DND-41 (cell line): Measurements from ENCODE around the gene TMIGD1.

Source experiments
- ATAC-seq: fragments of 200-7000 bp; cut with Tn5 transposase; 3 replicates; pipeline ENCODE4 v1.9.1; 2021; ENCODE audit warnings: low read depth; ENCODE audit not compliant: insufficient read depth
- DNase-seq: peaks from one replicate; pipeline ENCODE4 v3.0.0-alpha.2; 2020
- H2AFZ ChIP-seq: 2 replicates; pipeline ENCODE4 v1.6.0; 2012; ENCODE audit warnings: low read depth, low read length
- H3K27ac ChIP-seq: 2 replicates; pipeline ENCODE4 v1.5.1; 2012; ENCODE audit warnings: low read length, inconsistent platforms
- H3K27me3 ChIP-seq: fragments of 200-600 bp; sonication (generic); 2 replicates; pipeline ENCODE4 v1.6.0; 2012; ENCODE audit warnings: low read length, mild to moderate bottlenecking, inconsistent platforms; ENCODE audit not compliant: insufficient read depth, poor library complexity
- H3K36me3 ChIP-seq: 2 replicates; pipeline ENCODE4 v1.5.1; 2012; ENCODE audit warnings: low read length, inconsistent platforms; ENCODE audit not compliant: insufficient read depth
- H3K4me1 ChIP-seq: 2 replicates; pipeline ENCODE4 v1.5.1; 2012; ENCODE audit warnings: mild to moderate bottlenecking, low read length; ENCODE audit not compliant: insufficient read depth
- H3K4me2 ChIP-seq: 2 replicates; pipeline ENCODE4 v1.6.0; 2012; ENCODE audit warnings: mild to moderate bottlenecking, moderate library complexity, low read length, inconsistent platforms; ENCODE audit not compliant: insufficient read depth
- H3K4me3 ChIP-seq, 2 experiments: fragments of 200-600 bp in 1 of 2; shearing (Covaris generic) in 1 of 2; 2 replicates each; pipeline ENCODE4 v1.5.1; 2012 to 2016; ENCODE audit warnings: inconsistent platforms in 2 of 2, low read length in 2 of 2, mild to moderate bottlenecking in 2 of 2, low read depth in 1 of 2, moderate library complexity in 1 of 2
- H3K79me2 ChIP-seq: 2 replicates; pipeline ENCODE4 v1.6.0; 2012; ENCODE audit warnings: low read length, inconsistent platforms; ENCODE audit not compliant: insufficient read depth
- H3K9ac ChIP-seq: 2 replicates; pipeline ENCODE4 v1.6.0; 2012; ENCODE audit warnings: low read depth, mild to moderate bottlenecking, inconsistent platforms, low read length, moderate library complexity
- H3K9me3 ChIP-seq: 2 replicates; pipeline ENCODE4 v1.5.1; 2012; ENCODE audit warnings: low read length, moderate library complexity, mild to moderate bottlenecking, inconsistent platforms; ENCODE audit not compliant: insufficient read depth, severe bottlenecking
- H4K20me1 ChIP-seq: 2 replicates; pipeline ENCODE4 v1.6.0; 2012; ENCODE audit warnings: low read length; ENCODE audit not compliant: insufficient read depth
- CTCF ChIP-seq: IDR thresholded peaks from 2 replicates; pipeline ENCODE4 v1.5.1; 2012; ENCODE audit warnings: borderline replicate concordance, low read length, moderate library complexity, mild to moderate bottlenecking; ENCODE audit not compliant: poor library complexity, severe bottlenecking; ENCODE audit errors: extremely low read depth
- EZH2 ChIP-seq: IDR thresholded peaks from 3 replicates; pipeline ENCODE4 v1.6.1; 2012; ENCODE audit warnings: borderline replicate concordance, low read depth, mild to moderate bottlenecking, moderate library complexity, low read length, inconsistent platforms; ENCODE audit not compliant: severe bottlenecking

The TMIGD1 gene

DNA sequence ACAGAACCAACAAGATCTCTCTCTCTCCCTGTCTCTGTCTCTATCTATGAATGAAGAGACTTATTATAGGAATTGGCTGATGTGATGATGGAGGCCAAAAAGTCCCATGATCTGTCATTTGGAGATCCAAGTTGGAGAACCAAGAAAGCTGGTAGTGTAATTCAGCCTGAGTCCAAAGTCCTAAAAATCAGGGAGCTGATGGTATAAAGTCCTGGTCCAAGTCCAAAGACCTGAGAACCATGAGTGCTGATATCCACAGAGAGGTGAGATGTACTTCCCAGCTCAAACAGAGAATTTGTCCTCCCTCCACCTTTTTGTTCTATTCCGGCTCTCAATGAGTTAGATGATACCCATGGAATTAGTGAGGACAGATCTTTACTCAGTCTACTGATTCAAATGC lies 15.4 kb upstream of the TMIGD1 start:
- Histone ChIP-seq H3K4me3 (no peak overlapping the region), H3K9ac (no peak overlapping the region), H3K27me3 (peaks cover 3% of the 10 kb centered on the region), H3K9me3 (no peaks in the 10 kb centered on the region), H3K36me3 (no peaks in the 10 kb centered on the region), H3K4me2 (no peak overlapping the region), H3K4me1 (no peaks in the 10 kb centered on the region), H4K20me1 (no peaks in the 10 kb centered on the region), H3K27ac (no peak overlapping the region), H3K79me2 (no peaks in the 10 kb centered on the region), H2AFZ (no peak overlapping the region)
- DNase-seq (no peak), ATAC-seq (no peak)
- TF ChIP-seq EZH2 (no peak), CTCF (no peak)

GRCh38 chr17:30347488-30347887 lies 13.6 kb upstream of the TMIGD1 start:
- Histone ChIP-seq H2AFZ (no peak overlapping the region), H3K9ac (no peak overlapping the region), H3K4me1 (no peaks in the 10 kb centered on the region), H3K4me3 (no peak overlapping the region), H4K20me1 (no peaks in the 10 kb centered on the region), H3K27ac (no peak overlapping the region), H3K4me2 (no peak overlapping the region), H3K36me3 (no peaks in the 10 kb centered on the region), H3K9me3 (no peaks in the 10 kb centered on the region), H3K79me2 (no peaks in the 10 kb centered on the region), H3K27me3 (peaks cover 3% of the 10 kb centered on the region)
- no peak for DNase-seq
- TF ChIP-seq EZH2, result no peak
- TF ChIP-seq CTCF, result no peak
- ATAC-seq, result no peak

GRCh38 chr17:30346221-30346795 lies 12.5 kb upstream of the TMIGD1 start:
- H2AFZ ChIP-seq, result no peak overlapping the region
- H3K79me2 ChIP-seq, result no peaks in the 10 kb centered on the region
- H3K4me3 ChIP-seq, result no peak overlapping the region
- no peak overlapping the region for H3K4me2 ChIP-seq
- no peak for TF ChIP-seq CTCF
- no peak for TF ChIP-seq EZH2
- peaks cover 3% of the 10 kb centered on the region for H3K27me3 ChIP-seq
- no peaks in the 10 kb centered on the region for H3K36me3 ChIP-seq
- no peak overlapping the region for H3K9ac ChIP-seq
- no peak for ATAC-seq
- H3K9me3 ChIP-seq, result no peaks in the 10 kb centered on the region
- H3K4me1 ChIP-seq, result no peaks in the 10 kb centered on the region
- no peak overlapping the region for H3K27ac ChIP-seq
- no peak for DNase-seq
- H4K20me1 ChIP-seq, result no peaks in the 10 kb centered on the region
